Rectal smooth muscle tissue (tissue), 1 donor: Measurements from ENCODE around the gene PLRG1.
A peak's percentile ranks its signal among the peaks of the same experiment; 100 is the strongest.

Source experiments
- H3K27ac ChIP-seq: one replicate; pipeline ENCODE4 v1.7.0; 2013; ENCODE audit warnings: low read depth, low read length, inconsistent platforms
- H3K27me3 ChIP-seq: one replicate; pipeline ENCODE4 v1.7.0; 2013; ENCODE audit warnings: low read length; ENCODE audit not compliant: control insufficient read depth, insufficient read depth
- H3K36me3 ChIP-seq: one replicate; pipeline ENCODE4 v1.7.0; 2013; ENCODE audit warnings: low read length; ENCODE audit not compliant: control insufficient read depth, insufficient read depth
- H3K4me1 ChIP-seq: one replicate; pipeline ENCODE4 v1.7.0; 2013; ENCODE audit warnings: low read length; ENCODE audit not compliant: control insufficient read depth, insufficient read depth
- H3K4me3 ChIP-seq: one replicate; pipeline ENCODE4 v1.7.0; 2013; ENCODE audit warnings: low read length
- H3K9ac ChIP-seq: one replicate; pipeline ENCODE4 v1.7.0; 2013; ENCODE audit warnings: low read length

Gene PLRG1

DNA sequence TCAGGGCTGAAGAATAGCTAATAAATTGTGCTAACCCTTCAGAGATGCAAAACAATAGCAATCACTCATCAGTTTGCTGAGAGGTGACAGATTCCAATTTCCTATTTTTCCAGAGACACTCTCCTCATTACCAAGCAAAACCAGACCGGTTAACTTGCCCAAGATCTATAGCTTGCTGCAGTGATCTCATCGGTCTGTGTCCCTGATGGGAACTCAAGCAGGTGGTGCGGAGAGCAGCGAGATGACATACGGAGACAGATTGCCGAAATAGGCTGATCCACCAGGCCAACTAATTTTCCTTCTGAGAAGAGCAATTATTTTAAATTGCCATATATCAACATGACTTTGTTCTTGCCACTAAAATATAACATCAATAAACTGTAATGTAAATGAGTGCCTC lies 48.1 kb downstream of the PLRG1 start:
- no peaks in the 10 kb centered on the region for H3K27me3 ChIP-seq
- no peaks in the 10 kb centered on the region for H3K4me1 ChIP-seq
- no peak overlapping the region for H3K27ac ChIP-seq
- no peak overlapping the region for H3K4me3 ChIP-seq
- H3K36me3 ChIP-seq: no peaks in the 10 kb centered on the region
- H3K9ac ChIP-seq: no peak overlapping the region

DNA sequence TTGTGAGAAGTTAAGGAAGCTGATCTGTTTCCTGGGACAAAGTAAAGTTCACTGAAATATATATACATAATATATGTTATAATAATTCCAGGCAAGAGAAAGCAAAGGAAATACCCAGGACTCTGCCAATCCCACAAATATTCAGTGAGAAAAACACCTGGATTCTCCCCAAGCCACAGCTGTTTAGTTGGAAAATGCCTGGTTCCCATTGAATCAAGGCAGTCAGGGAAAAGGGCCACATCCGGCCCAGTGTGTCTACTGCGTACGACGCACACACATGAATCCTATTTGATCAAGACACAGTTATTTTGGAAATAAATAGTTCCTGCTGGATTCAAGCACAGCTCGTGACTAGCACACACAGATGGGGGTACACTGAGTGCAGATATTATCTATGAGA lies 52.3 kb downstream of the PLRG1 start:
- H3K9ac ChIP-seq: no peak overlapping the region
- no peak overlapping the region for H3K4me3 ChIP-seq
- no peaks in the 10 kb centered on the region for H3K27me3 ChIP-seq
- no peaks in the 10 kb centered on the region for H3K36me3 ChIP-seq
- no peaks in the 10 kb centered on the region for H3K4me1 ChIP-seq
- no peak overlapping the region for H3K27ac ChIP-seq

DNA sequence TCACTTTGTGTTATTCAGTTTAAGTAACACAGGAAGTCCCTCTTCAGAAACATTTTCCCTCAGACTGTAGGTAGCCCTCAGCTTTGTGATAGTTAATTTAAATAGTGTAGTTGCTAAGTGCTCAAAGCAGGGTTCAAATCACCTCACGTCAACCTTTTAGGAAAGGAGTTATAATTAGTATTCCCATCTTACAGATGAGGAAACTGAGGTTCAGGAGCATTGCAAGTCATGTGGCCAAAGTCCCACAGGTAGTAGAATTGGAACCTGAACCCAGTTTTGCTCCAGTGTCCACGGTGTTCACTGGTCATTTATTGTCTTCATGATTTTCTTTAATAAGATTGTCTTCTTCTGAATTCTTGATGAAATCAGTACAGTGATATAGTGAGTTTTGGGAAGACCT lies 54.3 kb downstream of the PLRG1 start:
- Histone ChIP-seq H3K4me1 (no peaks in the 10 kb centered on the region), H3K9ac (no peak overlapping the region), H3K36me3 (no peaks in the 10 kb centered on the region), H3K27ac (no peak overlapping the region), H3K4me3 (no peak overlapping the region), H3K27me3 (no peaks in the 10 kb centered on the region)

DNA sequence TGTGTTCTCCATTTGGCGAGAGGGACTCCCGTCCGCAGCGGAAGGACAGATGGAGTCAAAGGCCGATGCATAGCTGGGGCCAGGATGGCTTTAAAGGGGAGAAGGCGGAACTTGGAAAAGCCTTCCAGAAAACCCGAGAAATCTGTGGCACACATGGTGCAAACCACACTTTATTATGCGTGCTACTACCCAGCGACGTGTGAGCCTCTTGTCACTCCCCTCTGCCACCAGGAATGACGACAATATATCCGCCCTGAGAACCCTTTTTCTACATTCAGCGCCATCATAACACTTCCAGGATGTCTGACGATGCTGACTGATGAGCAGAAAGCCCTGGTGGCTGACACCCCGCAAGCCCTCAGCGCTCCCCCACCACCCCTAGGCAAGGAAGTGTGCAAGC lies 57.9 kb downstream of the PLRG1 start:
- Histone ChIP-seq H3K4me1 (no peaks in the 10 kb centered on the region), H3K27me3 (no peaks in the 10 kb centered on the region), H3K9ac (no peak overlapping the region), H3K4me3 (peak overlapping the region; percentile 63), H3K27ac (peak overlapping the region; percentile 72), H3K36me3 (no peaks in the 10 kb centered on the region)

DNA sequence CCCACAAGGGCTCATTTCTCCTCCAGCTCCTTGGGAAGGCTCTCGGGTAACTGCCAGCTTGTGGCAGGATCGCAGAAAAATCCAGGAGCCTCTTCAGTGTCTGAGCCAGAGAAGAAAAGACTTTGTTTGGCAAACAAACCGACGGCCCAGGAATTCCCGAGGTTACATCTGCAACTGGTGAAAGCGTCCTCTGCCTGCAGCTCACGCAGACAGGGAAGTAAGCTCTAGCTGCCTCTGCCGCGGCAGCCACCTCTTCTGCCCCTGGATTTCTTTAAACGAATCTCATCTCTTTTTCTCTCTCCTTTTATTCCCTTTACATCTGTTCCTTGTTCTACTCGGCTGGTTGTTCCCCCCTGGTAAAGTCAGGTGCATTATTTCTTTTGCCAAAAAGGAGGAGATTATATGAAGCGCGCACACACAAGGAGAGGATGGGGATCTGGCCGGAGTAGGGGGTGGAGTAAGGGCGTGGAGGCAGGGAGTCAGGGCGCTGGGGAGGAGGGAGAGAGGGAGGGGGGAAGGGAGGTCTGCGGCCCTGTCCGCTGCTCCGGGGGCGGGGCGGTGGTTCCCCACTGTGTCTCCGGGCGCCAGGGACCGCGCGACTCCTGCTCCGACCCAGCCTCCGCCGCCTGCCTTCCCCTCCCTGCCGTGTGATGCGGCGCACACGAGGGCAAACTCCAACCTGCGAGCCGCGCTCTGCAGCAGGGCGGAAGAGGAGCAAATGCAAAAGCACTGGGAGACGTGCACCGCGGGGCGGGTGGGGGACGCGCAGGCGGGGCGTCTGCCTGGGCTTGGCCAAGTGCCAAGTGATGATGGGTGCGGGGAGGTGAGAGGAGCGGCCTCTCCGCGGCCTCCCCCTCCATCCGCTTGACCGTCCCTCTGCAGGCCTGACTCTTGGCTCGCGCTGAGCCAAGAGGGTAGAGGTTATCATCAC lies 58.6 kb downstream of the PLRG1 start, which contains the start of gene DCHS2:
TSS of gene DCHS2 (minus strand) at position 459 of the 931 bp plus-strand sequence. CDS start at position 15, 444 bp downstream.
- H3K9ac ChIP-seq: no peak within 1 kb of the TSS
- no peaks in the 10 kb centered on the region for H3K36me3 ChIP-seq
- H3K4me3 ChIP-seq: peak within 1 kb of the TSS; percentile 63
- H3K27me3 ChIP-seq: no peaks in the 10 kb centered on the region
- peak within 1 kb of the TSS; percentile 72 for H3K27ac ChIP-seq
- no peaks in the 10 kb centered on the region for H3K4me1 ChIP-seq

DNA sequence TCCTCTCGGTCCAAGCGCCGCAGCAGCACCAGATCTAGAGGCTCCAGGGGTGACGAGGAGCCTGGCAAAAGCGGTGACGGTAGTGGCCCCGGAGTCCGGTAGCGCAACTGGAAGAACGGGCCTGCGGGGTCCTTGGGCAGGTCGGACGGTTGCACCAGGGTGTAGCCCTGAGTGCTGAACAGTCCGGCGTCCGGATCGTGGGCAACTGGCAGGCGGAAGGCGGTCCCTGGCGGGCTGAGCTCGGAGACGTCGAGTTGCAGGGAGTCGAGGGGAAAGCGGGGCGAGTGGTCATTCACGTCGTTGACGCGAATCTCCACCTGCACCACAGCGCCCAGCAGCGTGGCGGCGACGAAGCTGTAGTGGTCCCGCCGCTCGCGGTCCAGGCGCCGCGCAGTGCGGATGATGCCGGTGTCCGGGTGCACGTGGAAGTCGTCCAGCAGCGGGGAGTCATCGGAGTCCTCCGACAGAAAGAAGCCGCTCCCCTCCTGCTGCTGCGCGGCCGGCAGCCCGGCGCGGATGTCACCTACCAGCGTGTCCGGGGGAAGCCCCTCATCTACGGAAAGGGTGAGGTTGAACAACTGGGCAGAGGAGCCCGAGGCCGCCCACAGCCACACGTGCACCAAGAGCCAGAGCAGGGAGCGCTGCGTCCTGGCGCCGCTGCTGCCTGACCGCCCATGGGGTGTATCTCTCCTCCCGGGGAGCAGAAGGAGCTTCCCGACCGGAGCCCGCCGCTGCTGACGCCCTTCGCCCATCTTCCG lies 59.4 kb downstream of the PLRG1 start:
- H3K9ac ChIP-seq: no peak overlapping the region
- H3K27ac ChIP-seq: peak overlapping the region; percentile 72
- H3K27me3 ChIP-seq: no peaks in the 10 kb centered on the region

DNA sequence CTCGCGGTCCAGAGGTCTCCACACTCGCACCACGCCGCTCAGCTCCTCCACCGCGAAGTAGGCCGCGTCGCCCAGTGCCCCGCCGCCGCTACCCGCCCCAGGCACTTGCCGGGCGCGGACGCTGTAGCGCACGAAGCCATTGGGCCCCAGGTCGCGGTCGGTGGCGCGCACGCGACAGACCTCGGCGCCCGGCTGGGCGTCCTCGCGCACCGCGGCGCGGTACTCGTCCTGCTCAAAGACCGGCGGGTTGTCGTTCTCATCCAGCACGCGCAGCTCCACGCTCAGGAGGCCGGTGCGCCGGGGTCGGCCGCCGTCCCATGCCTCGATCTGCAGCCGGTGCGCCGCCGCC lies 60.0 kb downstream of the PLRG1 start:
- no peaks in the 10 kb centered on the region for H3K4me1 ChIP-seq
- no peaks in the 10 kb centered on the region for H3K27me3 ChIP-seq
- no peak overlapping the region for H3K9ac ChIP-seq
- no peaks in the 10 kb centered on the region for H3K36me3 ChIP-seq
- H3K4me3 ChIP-seq: peak overlapping the region; percentile 63
- H3K27ac ChIP-seq: no peak overlapping the region

More for the DNA sequence above, 59.4 kb downstream of the PLRG1 start:
- H3K4me3 ChIP-seq: peak overlapping the region; percentile 63
- no peaks in the 10 kb centered on the region for H3K36me3 ChIP-seq
- H3K4me1 ChIP-seq: no peaks in the 10 kb centered on the region

DNA sequence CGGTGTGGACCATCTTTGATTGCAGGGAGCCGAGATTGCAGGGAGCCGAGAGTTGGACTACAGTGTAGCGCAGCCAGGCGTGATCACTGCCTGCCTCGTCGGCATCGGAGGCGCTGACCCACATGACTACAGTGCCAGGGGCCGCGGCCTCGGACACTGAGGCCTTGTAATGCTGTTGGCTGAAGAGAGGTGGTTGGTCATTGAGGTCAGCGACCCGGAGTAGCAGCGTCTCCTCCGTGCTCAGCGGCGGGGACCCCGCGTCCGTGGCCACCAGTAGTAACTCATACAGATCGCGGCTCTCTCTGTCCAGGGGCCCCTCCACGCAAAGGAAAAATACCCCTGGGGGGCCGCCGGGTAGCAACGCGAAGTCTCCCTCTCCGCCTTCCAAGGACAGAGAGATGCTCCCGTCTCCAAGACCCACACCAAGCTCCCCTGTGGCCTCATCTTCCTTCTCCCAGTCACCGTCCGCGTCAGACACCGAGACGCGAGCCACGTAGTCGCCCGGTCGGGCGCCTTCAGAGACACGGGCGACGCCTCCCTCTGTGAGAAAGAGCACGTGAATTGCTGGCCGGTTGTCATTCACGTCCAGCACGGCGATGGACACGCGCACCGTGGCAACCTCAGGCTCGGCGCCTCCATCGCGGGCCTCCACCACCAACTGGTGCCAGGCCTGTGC lies 60.5 kb downstream of the PLRG1 start:
- no peaks in the 10 kb centered on the region for H3K27me3 ChIP-seq
- no peaks in the 10 kb centered on the region for H3K36me3 ChIP-seq
- no peak overlapping the region for H3K27ac ChIP-seq
- H3K4me1 ChIP-seq: no peaks in the 10 kb centered on the region
- H3K9ac ChIP-seq: no peak overlapping the region
- H3K4me3 ChIP-seq: peak overlapping the region; percentile 63

DNA sequence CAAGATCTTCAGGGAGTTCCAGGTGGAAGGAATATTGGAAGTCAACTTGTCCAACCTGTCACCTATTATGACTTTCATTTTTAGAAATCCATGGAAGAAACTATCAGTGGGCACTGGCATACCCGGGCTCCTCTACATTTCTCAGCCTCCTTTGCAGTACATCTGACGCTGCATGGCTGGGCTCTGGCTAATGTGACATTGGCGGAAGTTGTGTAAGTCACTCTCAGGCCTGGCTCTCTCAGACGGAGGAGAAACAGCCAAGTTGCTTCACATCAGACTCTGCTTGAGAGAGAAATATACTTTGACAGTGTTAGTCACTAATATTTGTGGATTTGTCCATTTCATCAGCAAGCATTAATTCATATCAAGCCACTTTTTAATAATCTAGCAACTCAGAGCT lies 63.1 kb downstream of the PLRG1 start:
- no peak overlapping the region for H3K27ac ChIP-seq
- no peaks in the 10 kb centered on the region for H3K36me3 ChIP-seq
- no peak overlapping the region for H3K4me3 ChIP-seq
- no peaks in the 10 kb centered on the region for H3K4me1 ChIP-seq
- no peaks in the 10 kb centered on the region for H3K27me3 ChIP-seq
- no peak overlapping the region for H3K9ac ChIP-seq

DNA sequence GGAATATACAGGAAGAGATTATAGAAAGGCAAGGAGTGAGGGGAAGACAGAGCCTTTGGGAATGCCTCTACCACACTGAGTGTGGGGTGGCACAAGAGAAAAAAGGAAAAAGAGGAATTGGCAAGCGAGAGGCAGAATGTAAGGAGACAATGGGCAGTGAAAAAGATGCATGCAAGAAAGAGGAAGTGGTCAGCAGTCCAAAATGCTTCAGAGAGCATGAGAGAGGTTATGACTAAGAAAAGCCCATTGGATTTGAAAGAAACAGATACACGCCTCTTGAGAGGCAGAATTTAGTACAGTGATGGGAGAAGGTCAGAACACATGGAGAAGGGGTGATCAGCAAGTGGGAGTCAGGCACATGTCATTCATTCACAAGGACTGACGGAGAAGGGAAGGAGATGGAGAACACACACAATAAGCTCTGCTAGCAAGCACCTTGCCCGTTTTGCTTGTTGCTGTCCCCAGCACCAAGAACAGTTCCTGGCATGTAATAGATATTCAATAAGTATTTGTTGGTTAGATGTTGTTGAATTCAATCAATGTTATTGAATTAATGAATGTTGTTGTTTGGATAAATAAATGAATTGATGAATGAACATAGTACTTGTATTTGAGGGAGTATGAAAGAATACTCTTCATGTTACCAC lies 65.0 kb downstream of the PLRG1 start:
- H3K27me3 ChIP-seq: no peaks in the 10 kb centered on the region

More for the DNA sequence above, 65.0 kb downstream of the PLRG1 start:
- H3K4me1 ChIP-seq: no peaks in the 10 kb centered on the region
- no peak overlapping the region for H3K4me3 ChIP-seq
- no peak overlapping the region for H3K27ac ChIP-seq
- no peaks in the 10 kb centered on the region for H3K36me3 ChIP-seq
- H3K9ac ChIP-seq: no peak overlapping the region
